ENCODE data around the gene RABAC1. TPM values are rescaled to one million over a fixed set of nuclear protein-coding genes. Genes with fewer than 3 reads are reported as not detected.

RABAC1 gene
- total and polyA plus RNA-seq, 2 of the 4 experiments (the other 2 are of a cell fraction): 117 to 276 TPM

DNA sequence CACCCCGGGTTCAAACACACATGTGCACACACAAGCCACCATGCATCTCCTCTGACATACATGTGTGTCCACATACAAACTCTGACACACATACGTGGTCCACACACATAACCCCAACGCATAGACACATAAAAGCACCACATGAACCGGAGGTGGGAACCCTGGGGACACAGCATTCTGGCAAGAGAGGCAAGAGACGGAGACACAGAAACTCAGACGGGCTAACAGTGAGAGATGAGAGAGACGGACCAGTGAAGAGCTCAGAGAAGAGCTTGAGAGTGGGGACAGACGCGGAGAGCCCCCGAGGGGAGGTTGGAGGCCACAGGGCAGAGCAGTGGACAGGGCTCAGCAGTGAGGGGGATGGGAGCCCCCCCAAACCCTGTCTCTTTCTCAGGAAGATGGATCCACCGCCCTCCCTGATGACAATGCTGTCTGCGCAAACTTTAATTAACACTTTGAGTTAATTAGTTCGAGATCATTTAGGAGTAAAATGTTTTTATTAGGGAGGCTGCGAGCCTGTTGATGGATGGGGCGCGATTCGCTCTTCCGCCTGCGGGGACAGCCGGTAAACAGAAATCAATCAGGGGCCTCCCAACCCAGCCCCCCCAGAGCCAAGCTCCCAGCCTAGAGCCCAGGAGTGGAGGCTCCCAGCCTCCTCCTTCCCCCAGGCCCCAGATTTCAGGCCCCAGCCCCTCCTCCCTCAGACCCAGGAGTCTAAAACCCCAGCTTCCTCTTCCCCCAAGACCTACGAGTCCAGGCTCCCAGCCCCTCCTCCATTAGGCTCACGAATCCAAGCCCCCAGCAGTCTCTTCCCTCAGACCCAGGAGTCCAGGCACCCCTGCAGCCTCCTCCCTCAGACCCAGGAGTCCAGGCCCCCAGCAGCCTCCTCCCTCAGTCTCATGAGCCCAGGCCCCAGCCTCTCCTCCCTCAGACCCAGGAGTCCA, 21.3 kb downstream of the RABAC1 start:
- DNase-seq (no peak), ATAC-seq (ENCODE audit: low read depth) (no peak)
- H3K9me1 ChIP-seq (ENCODE audit: insufficient read depth, low read length): no peaks in the 10 kb centered on the region
- no peak overlapping the region for H3K23ac ChIP-seq (ENCODE audit: low read depth, low read length)
- 69% methylated on average over 3 of the region's 22 CpGs; no CpG with 5 or more reads in 1 of the 2 experiments for WGBS, 2 experiments (ENCODE audit: extremely low coverage in 2 of 2, insufficient read length in 1 of 2)
- no peak overlapping the region for H3K18ac ChIP-seq (ENCODE audit: low read depth, low read length)
- H4K20me1 ChIP-seq (ENCODE audit: insufficient read depth, low read length): peaks cover under 1% of the 10 kb centered on the region
- H3K14ac ChIP-seq (replicated peaks; ENCODE audit: low read depth, low read length): no peak overlapping the region
- no peaks in the 10 kb centered on the region for H3K9me3 ChIP-seq (ENCODE audit: control insufficient read depth, insufficient read depth, low read length)
- H3K4me1 ChIP-seq (ENCODE audit: control insufficient read depth, insufficient read depth, low read length): peaks cover 11% of the 10 kb centered on the region
- no peak overlapping the region for H2BK20ac ChIP-seq (ENCODE audit: low read depth, low read length)
- H3K27ac ChIP-seq (ENCODE audit: insufficient read depth, low read length): no peak overlapping the region
- H3K4ac ChIP-seq (ENCODE audit: low read depth, low read length): no peak overlapping the region
- H3K4me2 ChIP-seq (ENCODE audit: low read depth, low read length): no peak overlapping the region
- no peak overlapping the region for H4K5ac ChIP-seq (ENCODE audit: low read depth, low read length)
- no peaks in the 10 kb centered on the region for H3K36me3 ChIP-seq (ENCODE audit: control insufficient read depth, insufficient read depth, low read length)
- no peaks in the 10 kb centered on the region for H3K79me1 ChIP-seq (ENCODE audit: low read depth in 1 of 2, low read length in 2 of 2)
- H2BK120ac ChIP-seq (ENCODE audit: low read depth, low read length): no peak overlapping the region
- H4K8ac ChIP-seq (ENCODE audit: low read depth in 2 of 2, low read length in 2 of 2): no peak overlapping the region
- no peak overlapping the region for H4K91ac ChIP-seq (ENCODE audit: insufficient read depth, low read depth, low read length)
- H3K9ac ChIP-seq (ENCODE audit: low read depth, low read length): no peak overlapping the region
- peaks cover 36% of the 10 kb centered on the region for H3K27me3 ChIP-seq (ENCODE audit: control insufficient read depth, insufficient read depth, low read length)
- dilution Hi-C loops (cut with HindIII; ENCODE audit: low sequenced_read_pairs, unreplicated experiment): no loop called here
- no peak overlapping the region for H2AFZ ChIP-seq (replicated peaks; ENCODE audit: low read length, poor library complexity)
- H2AK9ac ChIP-seq (replicated peaks; ENCODE audit: low read depth, low read length, poor library complexity): no peak overlapping the region
- POLR2A ChIA-PET (ENCODE audit: unreplicated experiment): interaction anchor here (0.6 kb wide), 1 partner anchor 795 kb away, joined by 12 read pairs; no protein-coding TSS in a partner anchor
- no peak overlapping the region for H2AK5ac ChIP-seq (ENCODE audit: low read depth, low read length)
- CTCF ChIA-PET: interaction anchor here (1.2 kb wide), 1 partner anchor 14 kb away, joined by 3 read pairs; no protein-coding TSS in a partner anchor
- H3K4me3 ChIP-seq (ENCODE audit: insufficient read depth, low read depth, low read length): no peak overlapping the region
- no peak overlapping the region for H3K56ac ChIP-seq (ENCODE audit: extremely low read depth, insufficient read depth, low read length)
- no peak overlapping the region for H2BK5ac ChIP-seq (ENCODE audit: low read depth, low read length, poor library complexity, severe bottlenecking)
- H2BK15ac ChIP-seq (ENCODE audit: low read depth, low read length): no peak overlapping the region
- no TSS peak for BruUV-seq (replicated peaks)
- in situ Hi-C loops (cut with MboI; ENCODE audit: low sequenced_read_pairs): no loop called here
- intact Hi-C loops (cut with micrococcal nuclease): no loop called here
- TF ChIP-seq CEBPB (IDR thresholded peaks at IDR 0.05; ENCODE audit: low read depth, low read length) (no peak), MXI1 (IDR thresholded peaks at IDR 0.05; ENCODE audit: borderline replicate concordance, low read depth, low read length) (no peak), RAD21 (IDR thresholded peaks at IDR 0.05; ENCODE audit: low read length) (no peak), MAFK (IDR thresholded peaks at IDR 0.05; ENCODE audit: low read depth, low read length) (no peak), FOS (IDR thresholded peaks at IDR 0.05; ENCODE audit: low read depth, low read length) (no peak), RFX5 (IDR thresholded peaks at IDR 0.05; ENCODE audit: low read depth, low read length) (no peak), NFE2L2 (IDR thresholded peaks at IDR 0.05; ENCODE audit: low read depth, low read length) (no peak), BHLHE40 (IDR thresholded peaks at IDR 0.05; ENCODE audit: low read depth, low read length) (no peak), POLR2A (IDR thresholded peaks at IDR 0.05; ENCODE audit: low read depth, low read length) (no peak), CHD1 (IDR thresholded peaks at IDR 0.05; ENCODE audit: low read depth, low read length) (no peak)
- TF ChIP-seq, protein P1, sequence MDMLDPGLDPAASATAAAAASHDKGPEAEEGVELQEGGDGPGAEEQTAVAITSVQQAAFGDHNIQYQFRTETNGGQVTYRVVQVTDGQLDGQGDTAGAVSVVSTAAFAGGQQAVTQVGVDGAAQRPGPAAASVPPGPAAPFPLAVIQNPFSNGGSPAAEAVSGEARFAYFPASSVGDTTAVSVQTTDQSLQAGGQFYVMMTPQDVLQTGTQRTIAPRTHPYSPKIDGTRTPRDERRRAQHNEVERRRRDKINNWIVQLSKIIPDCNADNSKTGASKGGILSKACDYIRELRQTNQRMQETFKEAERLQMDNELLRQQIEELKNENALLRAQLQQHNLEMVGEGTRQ (IDR thresholded peaks at IDR 0.05; ENCODE audit: low read depth, low read length): no peak
- TF ChIP-seq, protein P2, sequence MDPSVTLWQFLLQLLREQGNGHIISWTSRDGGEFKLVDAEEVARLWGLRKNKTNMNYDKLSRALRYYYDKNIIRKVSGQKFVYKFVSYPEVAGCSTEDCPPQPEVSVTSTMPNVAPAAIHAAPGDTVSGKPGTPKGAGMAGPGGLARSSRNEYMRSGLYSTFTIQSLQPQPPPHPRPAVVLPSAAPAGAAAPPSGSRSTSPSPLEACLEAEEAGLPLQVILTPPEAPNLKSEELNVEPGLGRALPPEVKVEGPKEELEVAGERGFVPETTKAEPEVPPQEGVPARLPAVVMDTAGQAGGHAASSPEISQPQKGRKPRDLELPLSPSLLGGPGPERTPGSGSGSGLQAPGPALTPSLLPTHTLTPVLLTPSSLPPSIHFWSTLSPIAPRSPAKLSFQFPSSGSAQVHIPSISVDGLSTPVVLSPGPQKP (IDR thresholded peaks at IDR 0.05; ENCODE audit: borderline replicate concordance, low read depth, low read length): no peak

Data from IMR-90 (cell line).